HepG2 (cell line): ENCODE measurements around the gene UNKL. TPM values are rescaled to one million over a fixed set of nuclear protein-coding genes. Genes with fewer than 3 reads are reported as not detected.

Source experiments
- ATAC-seq: fragments of 200-7000 bp; cut with Tn5 transposase; 3 replicates; pipeline ENCODE4 v1.9.1; 2020; ENCODE audit warnings: mild to moderate bottlenecking, moderate library complexity
- BruUV-seq: library from RNA; stranded (reverse); fragments of 400-500 nt; replicated peaks from 2 replicates; lab custom pipeline; 2021; lab: Mats Ljungman, UMichigan
- CTCF ChIA-PET: fragments of 300-600 bp; formaldehyde crosslinking; extraction: SDS; loops from one replicate; lab custom pipeline; 2021; ENCODE audit warnings: low total read pairs, inconsistent platforms, low intra/inter-chr PET ratio; lab: Yijun Ruan, JAX
- POLR2A ChIA-PET: fragments of 350-600 bp; sonication (Branson Sonifier 250); formaldehyde crosslinking; loops from one replicate; lab custom pipeline; 2020; ENCODE audit warnings: antibody characterized with exemption, inconsistent platforms; lab: Yijun Ruan, JAX
- DNase-seq: peaks from one replicate; pipeline ENCODE4 v3.0.0-alpha.2; 2015; ENCODE audit warnings: low spot score
- FAIRE-seq: peaks from 3 replicates; lab custom pipeline; 2011; peaks lifted over from hg19 to GRCh38; lab: Jason Lieb, UNC
- H2AFZ ChIP-seq: one replicate; pipeline ENCODE4 v1.6.1; 2011; ENCODE audit warnings: low read length, inconsistent platforms
- H3K27ac ChIP-seq: fragments of 300-600 bp; 3 replicates; pipeline ENCODE4 v1.8.0; 2011; ENCODE audit warnings: mixed run types, mild to moderate bottlenecking, mixed read lengths, low read length, inconsistent platforms; ENCODE audit not compliant: insufficient read depth; ENCODE audit errors: extremely low read length
- H3K27me3 ChIP-seq, 2 experiments: fragments of 200-600 bp in 1 of 2; 2 replicates in 1 of 2; 3 replicates in 1 of 2; pipeline versions ENCODE4 v1.6.0 to v1.8.0; 2011; ENCODE audit warnings: low read length in 2 of 2, mild to moderate bottlenecking in 2 of 2, moderate library complexity in 2 of 2, inconsistent platforms in 1 of 2; ENCODE audit not compliant: insufficient read depth in 2 of 2, control insufficient read depth in 1 of 2
- H3K36me3 ChIP-seq, 2 experiments: fragments of 200-600 bp in 1 of 2; replicated peaks in 1 of 2; 2 replicates in 1 of 2; 3 replicates in 1 of 2; pipeline versions ENCODE4 v1.5.1 to v1.8.0; 2011; ENCODE audit warnings: low read length in 2 of 2, inconsistent platforms in 1 of 2; ENCODE audit not compliant: insufficient read depth in 2 of 2, control insufficient read depth in 1 of 2
- H3K4me1 ChIP-seq: 2 replicates; pipeline ENCODE4 v1.5.1; 2012; ENCODE audit warnings: low read length, inconsistent platforms; ENCODE audit not compliant: insufficient read depth
- H3K4me2 ChIP-seq: 2 replicates; pipeline ENCODE4 v1.6.0; 2011; ENCODE audit warnings: low read depth, low read length, inconsistent platforms
- H3K4me3 ChIP-seq, 3 experiments: fragments of 200-600 bp in 1 of 3; sonication (generic), shearing (Covaris generic) in 1 of 3; replicated peaks in 1 of 3; 2 replicates each; pipeline ENCODE4 v1.5.1; 2011 to 2016; ENCODE audit warnings: low read length in 3 of 3, inconsistent platforms in 2 of 3, low read depth in 2 of 3, mild to moderate bottlenecking in 2 of 3, control low read depth in 1 of 3, mixed read lengths in 1 of 3; ENCODE audit not compliant: insufficient read depth in 1 of 3
- H3K79me2 ChIP-seq: one replicate; pipeline ENCODE4 v1.6.1; 2011; ENCODE audit warnings: low read length, inconsistent platforms; ENCODE audit not compliant: insufficient read depth
- H3K9ac ChIP-seq: 2 replicates; pipeline ENCODE4 v1.6.0; 2011; ENCODE audit warnings: mild to moderate bottlenecking, low read depth, low read length, inconsistent platforms; ENCODE audit not compliant: insufficient read depth
- H3K9me3 ChIP-seq: 2 replicates; pipeline ENCODE4 v1.5.1; 2012; ENCODE audit warnings: mild to moderate bottlenecking, low read length
- H4K20me1 ChIP-seq: 2 replicates; pipeline ENCODE4 v1.6.0; 2011; ENCODE audit warnings: inconsistent platforms, mild to moderate bottlenecking, low read length, moderate library complexity; ENCODE audit not compliant: insufficient read depth
- EHMT2 ChIP-seq: fragments of 200-600 bp; sonication (generic); IDR thresholded peaks from 2 replicates; pipeline ENCODE4 v1.7.0; 2017; ENCODE audit warnings: antibody characterized with exemption, low read depth, low read length, borderline replicate concordance
- ERF ChIP-seq: IDR thresholded peaks from 2 replicates; pipeline ENCODE4 v1.6.1; 2018; ENCODE audit warnings: missing biosample characterization, missing genetic modification reagents
- GABPB1 ChIP-seq: IDR thresholded peaks from 2 replicates; pipeline ENCODE4 v1.6.1; 2016; ENCODE audit warnings: mild to moderate bottlenecking, missing genetic modification reagents, moderate library complexity, missing compliant biosample characterization
- KMT2A ChIP-seq: sonication (generic); formaldehyde crosslinking; IDR thresholded peaks from 2 replicates; pipeline ENCODE4 v1.4.0; 2020; ENCODE audit warnings: missing genetic modification reagents
- MLLT10 ChIP-seq: sonication (generic); formaldehyde crosslinking; IDR thresholded peaks from 2 replicates; pipeline ENCODE4 v1.4.0; 2020; ENCODE audit warnings: missing genetic modification reagents
- ONECUT2 ChIP-seq: sonication (generic); formaldehyde crosslinking; IDR thresholded peaks from 2 replicates; pipeline ENCODE4 v1.4.0; 2020; ENCODE audit warnings: missing genetic modification reagents
- SP140L ChIP-seq: sonication (generic); formaldehyde crosslinking; IDR thresholded peaks from 2 replicates; pipeline ENCODE4 v1.4.0; 2020; ENCODE audit warnings: missing genetic modification reagents, borderline replicate concordance
- TSC22D2 ChIP-seq: sonication (generic); formaldehyde crosslinking; IDR thresholded peaks from 2 replicates; pipeline ENCODE4 v1.5.1; 2020; ENCODE audit warnings: missing genetic modification reagents, mild to moderate bottlenecking, borderline replicate concordance
- ZNF10 ChIP-seq: sonication (generic); formaldehyde crosslinking; IDR thresholded peaks from 2 replicates; pipeline ENCODE4 v1.4.0; 2020; ENCODE audit warnings: mild to moderate bottlenecking, low read depth, missing genetic modification reagents, borderline replicate concordance
- ZNF225 ChIP-seq: sonication (generic); formaldehyde crosslinking; IDR thresholded peaks from 2 replicates; pipeline ENCODE4 v1.4.0; 2020; ENCODE audit warnings: mild to moderate bottlenecking, missing genetic modification reagents
- ZNF530 ChIP-seq: sonication (generic); formaldehyde crosslinking; IDR thresholded peaks from 2 replicates; pipeline ENCODE4 v1.5.0; 2020; ENCODE audit warnings: low read depth, mild to moderate bottlenecking, missing genetic modification reagents
- WGBS: methylation state at CpG from one replicate; pipeline ENCODE4 v1.1.6; 2017; ENCODE audit warnings: low lambda C conversion rate; 5-methylcytosine and 5-hydroxymethylcytosine counted together
- in situ Hi-C: cut with HindIII; loops from 2 replicates; pipeline ENCODE4 v1.10.0; 2017; ENCODE audit warnings: low pct_unique_long_range_greater_than_20kb; ENCODE audit not compliant: extremely low pct_ligation_motif_present
- intact Hi-C: fragments of 100-400 bp; cut with micrococcal nuclease; formaldehyde crosslinking; loops from one replicate; pipeline ENCODE4 v1.10.0; 2022; ENCODE audit not compliant: unreplicated experiment
- polyA plus RNA-seq, 8 experiments: library from polyadenylated mRNA; depleted of rRNA in 3 of 8; stranded (reverse) in 7 of 8; unstranded in 1 of 8; fragments of >200 nt; fragmentation: Illumina TruSeq in 4 of 8; extraction: Trizol in 4 of 8; gene quantifications; 2 replicates each; pipeline versions ENCODE4 v1.2.1 to v1.2.3, GENCODE V29; 2011 to 2016; ENCODE audit warnings: low read depth in 4 of 8, missing spikeins in 1 of 8, mixed read lengths in 1 of 8; ENCODE audit not compliant: insufficient read depth in 1 of 8
- total RNA-seq, 5 experiments: library from RNA; depleted of rRNA; stranded (reverse); fragments of >200 nt; fragmentation: Illumina TruSeq; extraction: Trizol; gene quantifications; 2 replicates each; pipeline ENCODE4 v1.2.3, GENCODE V29; 2016; ENCODE audit warnings: low read depth in 1 of 5
- TF ChIP-seq, protein P1 (sequence below): sonication (generic); formaldehyde crosslinking; IDR thresholded peaks from 2 replicates; pipeline ENCODE4 v1.4.0; 2020; ENCODE audit warnings: missing genetic modification reagents, borderline replicate concordance
- TF ChIP-seq, protein P2 (sequence below): sonication (generic); formaldehyde crosslinking; IDR thresholded peaks from 2 replicates; pipeline ENCODE4 v1.5.0; 2020; ENCODE audit warnings: missing genetic modification reagents
- TF ChIP-seq, protein P3 (sequence below): sonication (generic); formaldehyde crosslinking; IDR thresholded peaks from 2 replicates; pipeline ENCODE4 v1.4.0; 2020; ENCODE audit warnings: mild to moderate bottlenecking, missing genetic modification reagents
- TF ChIP-seq, protein P4 (sequence below): sonication (generic); formaldehyde crosslinking; IDR thresholded peaks from 2 replicates; pipeline ENCODE4 v1.4.0; 2020; ENCODE audit warnings: mild to moderate bottlenecking, missing genetic modification reagents, borderline replicate concordance

Gene UNKL
- total and polyA plus RNA-seq, 2 of the 13 experiments (the other 11 are each of a cell fraction or from before 2014, with no cell fraction given), result 10.4 to 17.6 TPM

DNA sequence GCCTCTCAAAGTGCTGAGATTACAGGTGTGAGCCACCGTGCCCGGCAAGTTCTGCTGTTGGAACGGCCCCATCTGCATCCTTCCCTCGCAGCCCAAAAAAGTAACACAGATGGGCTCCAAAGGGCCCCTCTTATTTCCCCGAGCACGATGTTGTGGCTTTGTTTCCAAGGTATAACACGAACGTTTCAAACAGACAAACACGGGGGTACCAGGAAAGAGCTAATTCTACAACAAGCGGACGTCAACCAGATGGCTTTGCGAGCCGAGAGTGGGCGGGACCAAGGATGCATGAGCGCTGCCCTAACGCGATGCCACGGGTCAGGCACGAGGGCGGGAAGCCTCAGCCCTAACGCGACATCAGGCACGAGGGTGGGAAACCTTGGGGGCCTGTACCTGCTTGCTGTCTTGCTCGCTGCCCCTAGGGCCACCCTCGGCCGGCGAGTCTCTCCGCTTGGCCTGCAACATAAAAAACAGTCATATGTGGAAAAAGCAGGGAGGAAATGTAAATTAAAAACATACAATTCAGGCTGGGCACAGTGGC lies 24.2 kb downstream of the UNKL start:
- Histone ChIP-seq H3K9me3 (no peaks in the 10 kb centered on the region), H3K4me3 (no peak overlapping the region), H3K79me2 (no peaks in the 10 kb centered on the region), H4K20me1 (no peaks in the 10 kb centered on the region), H2AFZ (no peak overlapping the region), H3K36me3 (peaks cover 4% of the 10 kb centered on the region in 2 experiments; a peak in 3 of 5 replicates), H3K4me1 (no peaks in the 10 kb centered on the region), H3K27ac (no peak overlapping the region), H3K4me2 (no peak overlapping the region), H3K27me3 (no peaks in the 10 kb centered on the region), H3K9ac (no peak overlapping the region)
- ChIA-PET POLR2A (interaction anchor here (1.1 kb wide), 1 partner anchor 10 kb away, joined by 3 read pairs; no protein-coding TSS in a partner anchor), CTCF (no interaction called here)
- FAIRE-seq, result no peak
- no peak for DNase-seq
- in situ Hi-C loops, result no loop called here
- WGBS, result 90% methylated on average over 28 of the region's 28 CpGs
- no peak for ATAC-seq
- TF ChIP-seq TSC22D2 (CRISPR knock-in tag) (no peak), GABPB1 (no peak), EHMT2 (no peak), ONECUT2 (CRISPR knock-in tag) (no peak), ERF (CRISPR knock-in tag) (no peak), ZNF530 (CRISPR knock-in tag) (no peak), SP140L (CRISPR knock-in tag) (no peak), ZNF225 (CRISPR knock-in tag) (no peak), ZNF10 (no peak), MLLT10 (CRISPR knock-in tag) (no peak), KMT2A (CRISPR knock-in tag) (no peak)
- TF ChIP-seq, protein P1, sequence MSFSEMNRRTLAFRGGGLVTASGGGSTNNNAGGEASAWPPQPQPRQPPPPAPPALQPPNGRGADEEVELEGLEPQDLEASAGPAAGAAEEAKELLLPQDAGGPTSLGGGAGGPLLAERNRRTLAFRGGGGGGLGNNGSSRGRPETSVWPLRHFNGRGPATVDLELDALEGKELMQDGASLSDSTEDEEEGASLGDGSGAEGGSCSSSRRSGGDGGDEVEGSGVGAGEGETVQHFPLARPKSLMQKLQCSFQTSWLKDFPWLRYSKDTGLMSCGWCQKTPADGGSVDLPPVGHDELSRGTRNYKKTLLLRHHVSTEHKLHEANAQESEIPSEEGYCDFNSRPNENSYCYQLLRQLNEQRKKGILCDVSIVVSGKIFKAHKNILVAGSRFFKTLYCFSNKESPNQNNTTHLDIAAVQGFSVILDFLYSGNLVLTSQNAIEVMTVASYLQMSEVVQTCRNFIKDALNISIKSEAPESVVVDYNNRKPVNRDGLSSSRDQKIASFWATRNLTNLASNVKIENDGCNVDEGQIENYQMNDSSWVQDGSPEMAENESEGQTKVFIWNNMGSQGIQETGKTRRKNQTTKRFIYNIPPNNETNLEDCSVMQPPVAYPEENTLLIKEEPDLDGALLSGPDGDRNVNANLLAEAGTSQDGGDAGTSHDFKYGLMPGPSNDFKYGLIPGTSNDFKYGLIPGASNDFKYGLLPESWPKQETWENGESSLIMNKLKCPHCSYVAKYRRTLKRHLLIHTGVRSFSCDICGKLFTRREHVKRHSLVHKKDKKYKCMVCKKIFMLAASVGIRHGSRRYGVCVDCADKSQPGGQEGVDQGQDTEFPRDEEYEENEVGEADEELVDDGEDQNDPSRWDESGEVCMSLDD (CRISPR knock-in tag), result no peak
- TF ChIP-seq, protein P2, sequence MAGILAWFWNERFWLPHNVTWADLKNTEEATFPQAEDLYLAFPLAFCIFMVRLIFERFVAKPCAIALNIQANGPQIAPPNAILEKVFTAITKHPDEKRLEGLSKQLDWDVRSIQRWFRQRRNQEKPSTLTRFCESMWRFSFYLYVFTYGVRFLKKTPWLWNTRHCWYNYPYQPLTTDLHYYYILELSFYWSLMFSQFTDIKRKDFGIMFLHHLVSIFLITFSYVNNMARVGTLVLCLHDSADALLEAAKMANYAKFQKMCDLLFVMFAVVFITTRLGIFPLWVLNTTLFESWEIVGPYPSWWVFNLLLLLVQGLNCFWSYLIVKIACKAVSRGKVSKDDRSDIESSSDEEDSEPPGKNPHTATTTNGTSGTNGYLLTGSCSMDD (CRISPR knock-in tag), result no peak
- TF ChIP-seq, protein P3, sequence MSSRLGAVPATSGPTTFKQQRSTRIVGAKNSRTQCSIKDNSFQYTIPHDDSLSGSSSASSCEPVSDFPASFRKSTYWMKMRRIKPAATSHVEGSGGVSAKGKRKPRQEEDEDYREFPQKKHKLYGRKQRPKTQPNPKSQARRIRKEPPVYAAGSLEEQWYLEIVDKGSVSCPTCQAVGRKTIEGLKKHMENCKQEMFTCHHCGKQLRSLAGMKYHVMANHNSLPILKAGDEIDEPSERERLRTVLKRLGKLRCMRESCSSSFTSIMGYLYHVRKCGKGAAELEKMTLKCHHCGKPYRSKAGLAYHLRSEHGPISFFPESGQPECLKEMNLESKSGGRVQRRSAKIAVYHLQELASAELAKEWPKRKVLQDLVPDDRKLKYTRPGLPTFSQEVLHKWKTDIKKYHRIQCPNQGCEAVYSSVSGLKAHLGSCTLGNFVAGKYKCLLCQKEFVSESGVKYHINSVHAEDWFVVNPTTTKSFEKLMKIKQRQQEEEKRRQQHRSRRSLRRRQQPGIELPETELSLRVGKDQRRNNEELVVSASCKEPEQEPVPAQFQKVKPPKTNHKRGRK, result no peak
- TF ChIP-seq, protein P4, sequence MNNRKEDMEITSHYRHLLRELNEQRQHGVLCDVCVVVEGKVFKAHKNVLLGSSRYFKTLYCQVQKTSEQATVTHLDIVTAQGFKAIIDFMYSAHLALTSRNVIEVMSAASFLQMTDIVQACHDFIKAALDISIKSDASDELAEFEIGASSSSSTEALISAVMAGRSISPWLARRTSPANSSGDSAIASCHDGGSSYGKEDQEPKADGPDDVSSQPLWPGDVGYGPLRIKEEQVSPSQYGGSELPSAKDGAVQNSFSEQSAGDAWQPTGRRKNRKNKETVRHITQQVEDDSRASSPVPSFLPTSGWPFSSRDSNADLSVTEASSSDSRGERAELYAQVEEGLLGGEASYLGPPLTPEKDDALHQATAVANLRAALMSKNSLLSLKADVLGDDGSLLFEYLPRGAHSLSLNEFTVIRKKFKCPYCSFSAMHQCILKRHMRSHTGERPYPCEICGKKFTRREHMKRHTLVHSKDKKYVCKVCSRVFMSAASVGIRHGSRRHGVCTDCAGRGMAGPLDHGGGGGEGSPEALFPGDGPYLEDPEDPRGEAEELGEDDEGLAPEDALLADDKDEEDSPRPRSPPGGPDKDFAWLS, result no peak
- intact Hi-C loops, result no loop called here
- no TSS peak for BruUV-seq
